Neuron (in vitro differentiated cells): Measurements from ENCODE around the gene NBPF1.
"Not testable (repeated sequence)": the region's sequence is repeated elsewhere in the genome, so short reads cannot be mapped to it uniquely, and the experiment has no call there.

Experiments
- H2AFZ ChIP-seq: one replicate; pipeline ENCODE4 v1.6.1; 2013; ENCODE audit warnings: low read depth, mild to moderate bottlenecking, inconsistent platforms, low read length, moderate library complexity
- H3K27me3 ChIP-seq: one replicate; pipeline ENCODE4 v1.6.1; 2013; ENCODE audit warnings: low read length; ENCODE audit not compliant: insufficient read depth
- H3K36me3 ChIP-seq: one replicate; pipeline ENCODE4 v1.6.1; 2013; ENCODE audit warnings: low read length; ENCODE audit not compliant: insufficient read depth
- H3K4me1 ChIP-seq: one replicate; pipeline ENCODE4 v1.6.1; 2013; ENCODE audit warnings: low read length; ENCODE audit not compliant: insufficient read depth
- H3K4me3 ChIP-seq: 2 replicates; pipeline ENCODE4 v1.5.1; 2013; ENCODE audit warnings: mild to moderate bottlenecking, low read length, moderate library complexity
- H3K9me3 ChIP-seq: one replicate; pipeline ENCODE4 v1.6.1; 2013; ENCODE audit warnings: low read length

The NBPF1 gene

GRCh38 chr1:16645271-16646060 lies 32.1 kb upstream of the NBPF1 start:
- not testable (repeated sequence) for H3K36me3 ChIP-seq, H3K27me3 ChIP-seq, H3K4me3 ChIP-seq, H3K9me3 ChIP-seq
- peaks cover 22% of the 10 kb centered on the region for H3K4me1 ChIP-seq
- H2AFZ ChIP-seq = peak overlapping the region; percentile 75

GRCh38 chr1:16644482-16645270 lies 31.3 kb upstream of the NBPF1 start:
- not testable (repeated sequence) for H3K36me3 ChIP-seq, H3K9me3 ChIP-seq, H3K27me3 ChIP-seq
- peaks cover 22% of the 10 kb centered on the region for H3K4me1 ChIP-seq
- peak overlapping the region; percentile 75 for H2AFZ ChIP-seq
- H3K4me3 ChIP-seq = peak overlapping the region; percentile 58

GRCh38 chr1:16644193-16644481 lies 30.8 kb upstream of the NBPF1 start:
- peak overlapping the region; percentile 58 for H3K4me3 ChIP-seq
- peak overlapping the region; percentile 75 for H2AFZ ChIP-seq
- no peaks in the 10 kb centered on the region for H3K27me3 ChIP-seq
- no peaks in the 10 kb centered on the region for H3K36me3 ChIP-seq
- no peaks in the 10 kb centered on the region for H3K9me3 ChIP-seq
- peaks cover 22% of the 10 kb centered on the region for H3K4me1 ChIP-seq

- not testable (repeated sequence) for H3K9me3 ChIP-seq, H3K27me3 ChIP-seq, H3K36me3 ChIP-seq
- H3K4me3 ChIP-seq = peak overlapping the region; percentile 58
- H2AFZ ChIP-seq = peak overlapping the region; percentile 75
- peaks cover 22% of the 10 kb centered on the region for H3K4me1 ChIP-seq
Observed at GRCh38 chr1:16643476-16644192, 30.3 kb upstream of the NBPF1 start.

- Histone ChIP-seq H3K4me1 (peaks cover 22% of the 10 kb centered on the region), H3K4me3 (peak overlapping the region; percentile 58)
- not testable (repeated sequence) for H2AFZ ChIP-seq, H3K9me3 ChIP-seq, H3K36me3 ChIP-seq, H3K27me3 ChIP-seq
Observed at GRCh38 chr1:16643001-16643411, 29.6 kb upstream of the NBPF1 start.

GRCh38 chr1:16642025-16642966 lies 28.9 kb upstream of the NBPF1 start:
- H3K36me3 ChIP-seq, H3K4me3 ChIP-seq, H3K9me3 ChIP-seq, H3K27me3 ChIP-seq, H2AFZ ChIP-seq: not testable (repeated sequence)
- peaks cover 22% of the 10 kb centered on the region for H3K4me1 ChIP-seq

GRCh38 chr1:16641159-16641975 lies 28.0 kb upstream of the NBPF1 start:
- H3K9me3 ChIP-seq, H3K27me3 ChIP-seq, H3K4me3 ChIP-seq, H3K36me3 ChIP-seq, H2AFZ ChIP-seq: not testable (repeated sequence)
- H3K4me1 ChIP-seq = peaks cover 22% of the 10 kb centered on the region

- not testable (repeated sequence) for H3K27me3 ChIP-seq, H2AFZ ChIP-seq, H3K9me3 ChIP-seq, H3K36me3 ChIP-seq, H3K4me3 ChIP-seq
- H3K4me1 ChIP-seq = peaks cover 16% of the 10 kb centered on the region
Observed at GRCh38 chr1:16639091-16640031, 26.0 kb upstream of the NBPF1 start.

- not testable (repeated sequence) for H3K9me3 ChIP-seq, H3K27me3 ChIP-seq, H3K4me3 ChIP-seq, H3K36me3 ChIP-seq, H2AFZ ChIP-seq, H3K4me1 ChIP-seq
Observed at GRCh38 chr1:16637941-16638778, 24.8 kb upstream of the NBPF1 start.

GRCh38 chr1:16636551-16637195 lies 23.3 kb upstream of the NBPF1 start:
- not testable (repeated sequence) for H3K27me3 ChIP-seq, H3K4me1 ChIP-seq, H3K4me3 ChIP-seq, H3K9me3 ChIP-seq, H2AFZ ChIP-seq
- peaks cover 21% of the 10 kb centered on the region for H3K36me3 ChIP-seq
